WI38 (cell line): ENCODE data around the gene ZNF275.
A peak's percentile ranks its signal among the peaks of the same experiment; 100 is the strongest.

Experiments used
- H3K4me3 ChIP-seq: 2 replicates; pipeline ENCODE4 v1.5.1; 2011; ENCODE audit warnings: low read depth, mild to moderate bottlenecking, control low read depth, low read length
- CTCF ChIP-seq: IDR thresholded peaks from 2 replicates; pipeline ENCODE4 v1.5.1; 2012; ENCODE audit warnings: low read depth, mild to moderate bottlenecking, control low read depth, low read length

ZNF275 gene

GRCh38 chrX:153365670-153366069, 31.7 kb downstream of the ZNF275 start:
- no peak overlapping the region for H3K4me3 ChIP-seq
- no peak for TF ChIP-seq CTCF

GRCh38 chrX:153366119-153366518, 32.2 kb downstream of the ZNF275 start:
- no peak for TF ChIP-seq CTCF
- H3K4me3 ChIP-seq: no peak overlapping the region

GRCh38 chrX:153366878-153367538, 33.1 kb downstream of the ZNF275 start:
- H3K4me3 ChIP-seq: no peak overlapping the region
- no peak for TF ChIP-seq CTCF

- no peak for TF ChIP-seq CTCF
- no peak overlapping the region for H3K4me3 ChIP-seq
Observed at GRCh38 chrX:153370293-153371055, 36.5 kb downstream of the ZNF275 start.

GRCh38 chrX:153371256-153371655, 37.3 kb downstream of the ZNF275 start:
- no peak for TF ChIP-seq CTCF
- H3K4me3 ChIP-seq: no peak overlapping the region

GRCh38 chrX:153372949-153373348, 39.0 kb downstream of the ZNF275 start:
- TF ChIP-seq CTCF: no peak
- H3K4me3 ChIP-seq: no peak overlapping the region

GRCh38 chrX:153374426-153374825, 40.5 kb downstream of the ZNF275 start:
- no peak overlapping the region for H3K4me3 ChIP-seq
- TF ChIP-seq CTCF: 0 out of 2 replicates have a peak, but pooled peaks have one; percentile 12
